HEK293 (cell line): ENCODE measurements around the gene KIAA0513.

Experiments used
- CTCF ChIA-PET: fragments of 350-600 bp; formaldehyde crosslinking; extraction: SDS; loops from one replicate; lab custom pipeline; 2021; ENCODE audit warnings: antibody characterized with exemption; lab: Yijun Ruan, JAX
- POLR2A ChIA-PET: fragments of 300-600 bp; formaldehyde crosslinking; extraction: SDS; loops from one replicate; lab custom pipeline; 2020; ENCODE audit warnings: antibody characterized with exemption, inconsistent platforms; lab: Yijun Ruan, JAX
- H3K27ac ChIP-seq: fragments of 200-500 bp; sonication (Bioruptor generic); 2 replicates; pipeline ENCODE4 v1.5.1; 2014; ENCODE audit warnings: low read depth, low read length, control low read depth, inconsistent platforms; ENCODE audit errors: extremely low read depth
- H3K36me3 ChIP-seq, 2 experiments: fragments of 200-500 bp in 1 of 2; sonication (Bioruptor generic) in 1 of 2; 1 replicate in 1 of 2; 2 replicates in 1 of 2; pipeline ENCODE4 v1.5.1; 2014 to 2017; ENCODE audit warnings: inconsistent platforms in 2 of 2, low read length in 2 of 2; ENCODE audit not compliant: control insufficient read depth in 2 of 2, insufficient read depth in 1 of 2
- H3K4me1 ChIP-seq: fragments of 200-500 bp; sonication (Bioruptor generic); 2 replicates; pipeline ENCODE4 v1.5.1; 2014; ENCODE audit warnings: mild to moderate bottlenecking, low read length, inconsistent platforms; ENCODE audit not compliant: control insufficient read depth, insufficient read depth
- H3K4me3 ChIP-seq: 2 replicates; pipeline ENCODE4 v1.5.1; 2011; ENCODE audit warnings: low read depth, mild to moderate bottlenecking, control low read depth, low read length, moderate library complexity
- H3K9me3 ChIP-seq: fragments of 200-500 bp; sonication (Bioruptor generic); 2 replicates; pipeline ENCODE4 v1.5.1; 2014; ENCODE audit warnings: low read depth, low read length, inconsistent platforms; ENCODE audit not compliant: control insufficient read depth, insufficient read depth
- KLF9 ChIP-seq: fragments of 450-650 bp; formaldehyde crosslinking; IDR thresholded peaks from 2 replicates; pipeline ENCODE4 v1.5.1; 2016; ENCODE audit warnings: missing biosample characterization, missing genetic modification characterization, low read depth
- PRDM1 ChIP-seq: fragments of 450-650 bp; formaldehyde crosslinking; IDR thresholded peaks from 2 replicates; pipeline ENCODE4; 2016; ENCODE audit warnings: missing biosample characterization, missing genetic modification characterization
- RBAK ChIP-seq: fragments of 450-650 bp; formaldehyde crosslinking; IDR thresholded peaks from 2 replicates; pipeline ENCODE4 v1.5.1; 2016; ENCODE audit warnings: missing biosample characterization, missing genetic modification characterization
- SETDB1 ChIP-seq: IDR thresholded peaks from one replicate; pipeline ENCODE4 v1.6.1; 2017; ENCODE audit warnings: mild to moderate bottlenecking, low read length, moderate library complexity, mixed read lengths; ENCODE audit not compliant: insufficient read length
- ZBTB17 ChIP-seq: fragments of 450-650 bp; formaldehyde crosslinking; IDR thresholded peaks from 2 replicates; pipeline ENCODE4 v1.5.1; 2016; ENCODE audit warnings: missing biosample characterization, missing genetic modification characterization
- ZBTB26 ChIP-seq: fragments of 450-650 bp; formaldehyde crosslinking; optimal IDR thresholded peaks from 2 replicates; pipeline ENCODE3; 2016; ENCODE audit warnings: missing biosample characterization, mild to moderate bottlenecking, missing genetic modification characterization
- ZNF148 ChIP-seq: fragments of 450-650 bp; formaldehyde crosslinking; IDR thresholded peaks from 2 replicates; pipeline ENCODE4 v1.5.0; 2017; ENCODE audit warnings: missing biosample characterization, missing genetic modification characterization, borderline replicate concordance
- ZNF174 ChIP-seq: fragments of 450-650 bp; formaldehyde crosslinking; IDR thresholded peaks from 2 replicates; pipeline ENCODE4 v1.5.0; 2017; ENCODE audit warnings: missing biosample characterization, mild to moderate bottlenecking, missing genetic modification characterization
- ZNF26 ChIP-seq: fragments of 450-650 bp; formaldehyde crosslinking; IDR thresholded peaks from 2 replicates; pipeline ENCODE4 v1.5.1; 2016; ENCODE audit warnings: missing biosample characterization, missing genetic modification characterization
- ZNF341 ChIP-seq: fragments of 450-650 bp; formaldehyde crosslinking; IDR thresholded peaks from 2 replicates; pipeline ENCODE4; 2016; ENCODE audit warnings: low read depth, missing biosample characterization, missing genetic modification characterization
- ZNF366 ChIP-seq: fragments of 450-650 bp; formaldehyde crosslinking; conservative IDR thresholded peaks from 2 replicates; pipeline ENCODE4 v1.5.1; 2016; ENCODE audit warnings: missing biosample characterization, missing genetic modification characterization
- ZNF391 ChIP-seq: fragments of 450-650 bp; formaldehyde crosslinking; IDR thresholded peaks from 2 replicates; pipeline ENCODE4 v1.5.1; 2016; ENCODE audit warnings: low read depth, missing biosample characterization, missing genetic modification characterization, borderline replicate concordance
- ZNF449 ChIP-seq: fragments of 450-650 bp; formaldehyde crosslinking; IDR thresholded peaks from 2 replicates; pipeline ENCODE4 v1.5.1; 2017; ENCODE audit warnings: missing biosample characterization, mild to moderate bottlenecking, missing genetic modification characterization, moderate library complexity
- ZNF510 ChIP-seq: fragments of 450-650 bp; formaldehyde crosslinking; IDR thresholded peaks from 2 replicates; pipeline ENCODE4 v1.5.1; 2018; ENCODE audit warnings: mild to moderate bottlenecking, missing genetic modification characterization, missing biosample characterization; ENCODE audit not compliant: insufficient replicate concordance
- ZNF514 ChIP-seq: fragments of 450-650 bp; formaldehyde crosslinking; IDR thresholded peaks from 2 replicates; pipeline ENCODE4 v1.5.1; 2016; ENCODE audit warnings: missing biosample characterization, missing genetic modification characterization
- ZNF548 ChIP-seq: fragments of 450-650 bp; formaldehyde crosslinking; IDR thresholded peaks from 2 replicates; pipeline ENCODE4 v1.5.1; 2016; ENCODE audit warnings: missing biosample characterization, missing genetic modification characterization
- ZNF560 ChIP-seq: fragments of 450-650 bp; formaldehyde crosslinking; IDR thresholded peaks from 2 replicates; pipeline ENCODE4 v1.5.1; 2017; ENCODE audit warnings: missing biosample characterization, missing genetic modification characterization, borderline replicate concordance
- ZNF660 ChIP-seq: fragments of 450-650 bp; IDR thresholded peaks from 2 replicates; pipeline ENCODE4 v1.5.1; 2018; ENCODE audit warnings: missing biosample characterization, mild to moderate bottlenecking, missing genetic modification characterization
- ZSCAN5A ChIP-seq: fragments of 450-650 bp; formaldehyde crosslinking; IDR thresholded peaks from 2 replicates; pipeline ENCODE4 v1.5.1; 2016; ENCODE audit warnings: missing biosample characterization, missing genetic modification characterization

Gene KIAA0513

GRCh38 chr16:85002099-85002541 lies 25.5 kb upstream of the KIAA0513 start:
- ChIA-PET CTCF (interaction anchor here (2.5 kb wide), 1 partner anchor 32 kb away, joined by 10 read pairs; no protein-coding TSS in a partner anchor), POLR2A (no interaction called here)
- no peak overlapping the region for H3K27ac ChIP-seq
- no peak overlapping the region for H3K4me3 ChIP-seq
- H3K9me3 ChIP-seq: no peaks in the 10 kb centered on the region
- TF ChIP-seq ZNF510 (tag by site-specific recombination) (no peak), RBAK (no peak), KLF9 (tag by site-specific recombination) (no peak), ZBTB26 (tag by site-specific recombination) (no peak), SETDB1 (no peak), ZNF449 (tag by site-specific recombination) (no peak)
- peaks cover 12% of the 10 kb centered on the region; the same call in 1 of the 2 replicates for H3K4me1 ChIP-seq
- peaks cover 0 to 3% of the 10 kb centered on the region in 2 experiments; a peak in 2 of 3 replicates for H3K36me3 ChIP-seq

GRCh38 chr16:85002608-85003007 lies 25.0 kb upstream of the KIAA0513 start:
- Histone ChIP-seq H3K4me1 (peaks cover 12% of the 10 kb centered on the region; the same call in 1 of the 2 replicates), H3K9me3 (no peaks in the 10 kb centered on the region), H3K4me3 (no peak overlapping the region), H3K27ac (no peak overlapping the region), H3K36me3 (peaks cover 0 to 3% of the 10 kb centered on the region in 2 experiments; a peak in 2 of 3 replicates)
- ChIA-PET POLR2A (no interaction called here), CTCF (interaction anchor here (2.5 kb wide), 1 partner anchor 32 kb away, joined by 10 read pairs; no protein-coding TSS in a partner anchor)
- TF ChIP-seq ZSCAN5A (tag by site-specific recombination) (no peak), ZNF366 (tag by site-specific recombination) (no peak), PRDM1 (tag by site-specific recombination) (peak; percentile 31; the same call in 1 of the 2 replicates)

GRCh38 chr16:85003076-85003475 lies 24.5 kb upstream of the KIAA0513 start:
- CTCF ChIA-PET: no interaction called here
- H3K4me3 ChIP-seq: no peak overlapping the region
- no peak overlapping the region for H3K27ac ChIP-seq
- POLR2A ChIA-PET: no interaction called here
- H3K9me3 ChIP-seq: no peaks in the 10 kb centered on the region
- peaks cover 0 to 3% of the 10 kb centered on the region in 2 experiments; a peak in 2 of 3 replicates for H3K36me3 ChIP-seq
- peaks cover 12% of the 10 kb centered on the region; the same call in 1 of the 2 replicates for H3K4me1 ChIP-seq
- TF ChIP-seq ZNF26 (tag by site-specific recombination) (no peak), ZNF660 (tag by site-specific recombination) (no peak), ZNF514 (tag by site-specific recombination) (no peak), ZNF548 (tag by site-specific recombination) (no peak), ZNF391 (tag by site-specific recombination) (no peak), ZNF148 (tag by site-specific recombination) (no peak), ZNF560 (tag by site-specific recombination) (no peak), ZNF341 (tag by site-specific recombination) (no peak), ZBTB17 (tag by site-specific recombination) (no peak), ZNF174 (tag by site-specific recombination) (no peak)
